Ovary (tissue), 1 donor: ENCODE measurements around the gene IPPK.

ENCODE experiments used
- EP300 ChIP-seq: sonication (generic); formaldehyde crosslinking; IDR thresholded peaks from one replicate; pipeline ENCODE4 v1.6.1; 2017; ENCODE audit warnings: antibody characterized with exemption
- POLR2A ChIP-seq: fragments of 450-650 bp; IDR thresholded peaks from one replicate; pipeline ENCODE4 v1.6.1; 2017; ENCODE audit warnings: antibody characterized with exemption, mild to moderate bottlenecking, moderate library complexity

DNA sequence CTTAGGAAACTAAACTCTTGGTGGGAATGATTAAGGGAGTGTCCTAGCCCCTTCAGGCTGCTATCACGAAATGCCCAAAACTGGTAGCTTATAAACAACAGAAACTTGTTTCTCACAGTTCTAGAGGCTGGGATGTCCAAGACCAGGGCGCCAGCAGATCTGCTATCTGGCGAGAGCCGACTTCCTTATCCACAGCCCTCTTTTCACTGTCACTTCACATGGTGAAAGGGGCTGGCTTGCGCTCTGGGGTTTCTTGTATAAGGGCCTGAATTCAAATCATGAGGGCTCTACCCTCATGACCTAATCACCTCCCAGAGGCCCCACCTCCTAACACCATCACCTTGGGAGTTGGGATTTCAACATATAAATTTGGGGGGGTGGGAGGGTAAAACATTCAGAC lies 49.1 kb downstream of the IPPK start:
- TF ChIP-seq POLR2A: no peak
- no peak for TF ChIP-seq EP300
